Measurements from ENCODE around the gene ASPSCR1.

DNA sequence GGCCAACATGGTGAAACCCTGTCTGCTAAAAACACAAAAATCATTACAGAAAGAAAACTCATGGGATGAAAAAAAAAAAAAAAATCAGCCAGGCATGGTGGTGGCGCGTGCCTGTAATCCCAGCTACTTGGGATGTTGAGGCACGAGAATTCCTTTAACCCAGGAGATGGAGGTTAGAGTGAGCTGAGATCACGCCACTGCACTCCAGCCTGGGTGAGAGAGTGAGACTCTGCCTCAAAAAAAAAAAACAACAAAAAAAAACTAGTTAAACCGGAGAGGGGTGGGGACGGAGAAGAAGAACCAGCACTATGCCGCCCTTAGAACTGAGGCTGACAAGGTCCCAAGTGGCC, 9.1 kb upstream of the ASPSCR1 start:
- TF ChIP-seq, protein P1, sequence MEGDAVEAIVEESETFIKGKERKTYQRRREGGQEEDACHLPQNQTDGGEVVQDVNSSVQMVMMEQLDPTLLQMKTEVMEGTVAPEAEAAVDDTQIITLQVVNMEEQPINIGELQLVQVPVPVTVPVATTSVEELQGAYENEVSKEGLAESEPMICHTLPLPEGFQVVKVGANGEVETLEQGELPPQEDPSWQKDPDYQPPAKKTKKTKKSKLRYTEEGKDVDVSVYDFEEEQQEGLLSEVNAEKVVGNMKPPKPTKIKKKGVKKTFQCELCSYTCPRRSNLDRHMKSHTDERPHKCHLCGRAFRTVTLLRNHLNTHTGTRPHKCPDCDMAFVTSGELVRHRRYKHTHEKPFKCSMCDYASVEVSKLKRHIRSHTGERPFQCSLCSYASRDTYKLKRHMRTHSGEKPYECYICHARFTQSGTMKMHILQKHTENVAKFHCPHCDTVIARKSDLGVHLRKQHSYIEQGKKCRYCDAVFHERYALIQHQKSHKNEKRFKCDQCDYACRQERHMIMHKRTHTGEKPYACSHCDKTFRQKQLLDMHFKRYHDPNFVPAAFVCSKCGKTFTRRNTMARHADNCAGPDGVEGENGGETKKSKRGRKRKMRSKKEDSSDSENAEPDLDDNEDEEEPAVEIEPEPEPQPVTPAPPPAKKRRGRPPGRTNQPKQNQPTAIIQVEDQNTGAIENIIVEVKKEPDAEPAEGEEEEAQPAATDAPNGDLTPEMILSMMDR (conservative IDR thresholded peaks at IDR 0.05): no peak
- TF ChIP-seq EZH2 (IDR thresholded peaks at IDR 0.05; ENCODE audit: low read depth): no peak
